HepG2 (cell line): ENCODE results near the gene IL17A. TPM values are rescaled to one million over a fixed set of nuclear protein-coding genes. Genes with fewer than 3 reads are reported as not detected.

Experiments
- ATAC-seq: fragments of 200-7000 bp; cut with Tn5 transposase; 3 replicates; pipeline ENCODE4 v1.9.1; 2020; ENCODE audit warnings: mild to moderate bottlenecking, moderate library complexity
- BruUV-seq: library from RNA; stranded (reverse); fragments of 400-500 nt; replicated peaks from 2 replicates; lab custom pipeline; 2021; lab: Mats Ljungman, UMichigan
- CTCF ChIA-PET: fragments of 300-600 bp; formaldehyde crosslinking; extraction: SDS; loops from one replicate; lab custom pipeline; 2021; ENCODE audit warnings: low total read pairs, inconsistent platforms, low intra/inter-chr PET ratio; lab: Yijun Ruan, JAX
- POLR2A ChIA-PET: fragments of 350-600 bp; sonication (Branson Sonifier 250); formaldehyde crosslinking; loops from one replicate; lab custom pipeline; 2020; ENCODE audit warnings: antibody characterized with exemption, inconsistent platforms; lab: Yijun Ruan, JAX
- DNase-seq: peaks from one replicate; pipeline ENCODE4 v3.0.0-alpha.2; 2015; ENCODE audit warnings: low spot score
- FAIRE-seq: peaks from 3 replicates; lab custom pipeline; 2011; peaks lifted over from hg19 to GRCh38; lab: Jason Lieb, UNC
- H2AFZ ChIP-seq: one replicate; pipeline ENCODE4 v1.6.1; 2011; ENCODE audit warnings: low read length, inconsistent platforms
- H3K27ac ChIP-seq: fragments of 300-600 bp; 3 replicates; pipeline ENCODE4 v1.8.0; 2011; ENCODE audit warnings: mixed run types, mild to moderate bottlenecking, mixed read lengths, low read length, inconsistent platforms; ENCODE audit not compliant: insufficient read depth; ENCODE audit errors: extremely low read length
- H3K27me3 ChIP-seq, 2 experiments: fragments of 200-600 bp in 1 of 2; 2 replicates in 1 of 2; 3 replicates in 1 of 2; pipeline versions ENCODE4 v1.6.0 to v1.8.0; 2011; ENCODE audit warnings: low read length in 2 of 2, mild to moderate bottlenecking in 2 of 2, moderate library complexity in 2 of 2, inconsistent platforms in 1 of 2; ENCODE audit not compliant: insufficient read depth in 2 of 2, control insufficient read depth in 1 of 2
- H3K36me3 ChIP-seq, 2 experiments: fragments of 200-600 bp in 1 of 2; replicated peaks in 1 of 2; 2 replicates in 1 of 2; 3 replicates in 1 of 2; pipeline versions ENCODE4 v1.5.1 to v1.8.0; 2011; ENCODE audit warnings: low read length in 2 of 2, inconsistent platforms in 1 of 2; ENCODE audit not compliant: insufficient read depth in 2 of 2, control insufficient read depth in 1 of 2
- H3K4me1 ChIP-seq: 2 replicates; pipeline ENCODE4 v1.5.1; 2012; ENCODE audit warnings: low read length, inconsistent platforms; ENCODE audit not compliant: insufficient read depth
- H3K4me2 ChIP-seq: 2 replicates; pipeline ENCODE4 v1.6.0; 2011; ENCODE audit warnings: low read depth, low read length, inconsistent platforms
- H3K4me3 ChIP-seq, 3 experiments: fragments of 200-600 bp in 1 of 3; sonication (generic), shearing (Covaris generic) in 1 of 3; replicated peaks in 1 of 3; 2 replicates each; pipeline ENCODE4 v1.5.1; 2011 to 2016; ENCODE audit warnings: low read length in 3 of 3, inconsistent platforms in 2 of 3, low read depth in 2 of 3, mild to moderate bottlenecking in 2 of 3, control low read depth in 1 of 3, mixed read lengths in 1 of 3; ENCODE audit not compliant: insufficient read depth in 1 of 3
- H3K79me2 ChIP-seq: one replicate; pipeline ENCODE4 v1.6.1; 2011; ENCODE audit warnings: low read length, inconsistent platforms; ENCODE audit not compliant: insufficient read depth
- H3K9ac ChIP-seq: 2 replicates; pipeline ENCODE4 v1.6.0; 2011; ENCODE audit warnings: mild to moderate bottlenecking, low read depth, low read length, inconsistent platforms; ENCODE audit not compliant: insufficient read depth
- H3K9me3 ChIP-seq: 2 replicates; pipeline ENCODE4 v1.5.1; 2012; ENCODE audit warnings: mild to moderate bottlenecking, low read length
- H4K20me1 ChIP-seq: 2 replicates; pipeline ENCODE4 v1.6.0; 2011; ENCODE audit warnings: inconsistent platforms, mild to moderate bottlenecking, low read length, moderate library complexity; ENCODE audit not compliant: insufficient read depth
- GATAD1 ChIP-seq: IDR thresholded peaks from 2 replicates; pipeline ENCODE4 v1.6.1; 2016; ENCODE audit warnings: missing genetic modification reagents, missing compliant biosample characterization
- KMT2B ChIP-seq: IDR thresholded peaks from 2 replicates; pipeline ENCODE4 v1.6.1; 2016; ENCODE audit warnings: missing genetic modification reagents, missing compliant biosample characterization
- MEF2D ChIP-seq: sonication (generic); formaldehyde crosslinking; IDR thresholded peaks from 2 replicates; pipeline ENCODE4 v1.5.1; 2020; ENCODE audit warnings: mild to moderate bottlenecking, missing genetic modification reagents
- SETDB1 ChIP-seq: sonication (generic); formaldehyde crosslinking; IDR thresholded peaks from 2 replicates; pipeline ENCODE4 v1.5.1; 2020; ENCODE audit warnings: missing genetic modification reagents, mild to moderate bottlenecking, borderline replicate concordance
- SOX6 ChIP-seq, 2 experiments: fragments of 450-650 bp in 1 of 2; sonication (generic) in 1 of 2; formaldehyde crosslinking in 1 of 2; IDR thresholded peaks; 2 replicates each; pipeline versions ENCODE4 v1.4.0 to v1.6.1; 2017 to 2020; ENCODE audit warnings: antibody characterized with exemption in 1 of 2, mild to moderate bottlenecking in 1 of 2, missing genetic modification reagents in 1 of 2
- THAP11 ChIP-seq: IDR thresholded peaks from 2 replicates; pipeline ENCODE4 v1.6.1; 2016; ENCODE audit warnings: missing biosample characterization, missing genetic modification reagents
- ZMYM2 ChIP-seq: sonication (generic); formaldehyde crosslinking; IDR thresholded peaks from 2 replicates; pipeline ENCODE4 v1.8.0; 2022; ENCODE audit warnings: mild to moderate bottlenecking, missing genetic modification reagents
- ZNF121 ChIP-seq: sonication (generic); formaldehyde crosslinking; IDR thresholded peaks from 2 replicates; pipeline ENCODE4 v1.5.0; 2020; ENCODE audit warnings: mild to moderate bottlenecking, missing genetic modification reagents
- ZNF17 ChIP-seq: sonication (generic); formaldehyde crosslinking; IDR thresholded peaks from 2 replicates; pipeline ENCODE4 v1.5.0; 2020; ENCODE audit warnings: mild to moderate bottlenecking, missing genetic modification reagents
- ZNF326 ChIP-seq: sonication (generic); formaldehyde crosslinking; IDR thresholded peaks from 2 replicates; pipeline ENCODE4 v1.4.0; 2020; ENCODE audit warnings: missing genetic modification reagents, borderline replicate concordance
- ZNF547 ChIP-seq: sonication (generic); formaldehyde crosslinking; IDR thresholded peaks from 2 replicates; pipeline ENCODE4 v1.5.1; 2020; ENCODE audit warnings: mild to moderate bottlenecking, missing genetic modification reagents
- ZNF605 ChIP-seq: sonication (generic); formaldehyde crosslinking; IDR thresholded peaks from 2 replicates; pipeline ENCODE4 v1.8.0; 2022; ENCODE audit warnings: mild to moderate bottlenecking, missing genetic modification reagents
- ZNF616 ChIP-seq: sonication (generic); formaldehyde crosslinking; IDR thresholded peaks from 2 replicates; pipeline ENCODE4 v1.5.0; 2020; ENCODE audit warnings: low read depth, mild to moderate bottlenecking, missing genetic modification reagents
- in situ Hi-C: cut with HindIII; loops from 2 replicates; pipeline ENCODE4 v1.10.0; 2017; ENCODE audit warnings: low pct_unique_long_range_greater_than_20kb; ENCODE audit not compliant: extremely low pct_ligation_motif_present
- intact Hi-C: fragments of 100-400 bp; cut with micrococcal nuclease; formaldehyde crosslinking; loops from one replicate; pipeline ENCODE4 v1.10.0; 2022; ENCODE audit not compliant: unreplicated experiment
- polyA plus RNA-seq, 8 experiments: library from polyadenylated mRNA; depleted of rRNA in 3 of 8; stranded (reverse) in 7 of 8; unstranded in 1 of 8; fragments of >200 nt; fragmentation: Illumina TruSeq in 4 of 8; extraction: Trizol in 4 of 8; gene quantifications; 2 replicates each; pipeline versions ENCODE4 v1.2.1 to v1.2.3, GENCODE V29; 2011 to 2016; ENCODE audit warnings: low read depth in 4 of 8, missing spikeins in 1 of 8, mixed read lengths in 1 of 8; ENCODE audit not compliant: insufficient read depth in 1 of 8
- total RNA-seq, 5 experiments: library from RNA; depleted of rRNA; stranded (reverse); fragments of >200 nt; fragmentation: Illumina TruSeq; extraction: Trizol; gene quantifications; 2 replicates each; pipeline ENCODE4 v1.2.3, GENCODE V29; 2016; ENCODE audit warnings: low read depth in 1 of 5
- TF ChIP-seq, protein P1 (sequence below): sonication (generic); formaldehyde crosslinking; conservative IDR thresholded peaks from 2 replicates; pipeline ENCODE4 v1.8.0; 2022; ENCODE audit warnings: low read depth, missing genetic modification reagents
- TF ChIP-seq, protein P2 (sequence below): sonication (generic); formaldehyde crosslinking; conservative IDR thresholded peaks from 2 replicates; pipeline ENCODE4 v1.8.0; 2022; ENCODE audit warnings: missing genetic modification reagents
- TF ChIP-seq, protein P3 (sequence below): sonication (generic); formaldehyde crosslinking; IDR thresholded peaks from 2 replicates; pipeline ENCODE4 v1.4.0; 2020; ENCODE audit warnings: mild to moderate bottlenecking, missing genetic modification reagents, borderline replicate concordance

IL17A gene
- total and polyA plus RNA-seq, 2 of the 13 experiments (the other 11 are each of a cell fraction or from before 2014, with no cell fraction given), result not detected

DNA sequence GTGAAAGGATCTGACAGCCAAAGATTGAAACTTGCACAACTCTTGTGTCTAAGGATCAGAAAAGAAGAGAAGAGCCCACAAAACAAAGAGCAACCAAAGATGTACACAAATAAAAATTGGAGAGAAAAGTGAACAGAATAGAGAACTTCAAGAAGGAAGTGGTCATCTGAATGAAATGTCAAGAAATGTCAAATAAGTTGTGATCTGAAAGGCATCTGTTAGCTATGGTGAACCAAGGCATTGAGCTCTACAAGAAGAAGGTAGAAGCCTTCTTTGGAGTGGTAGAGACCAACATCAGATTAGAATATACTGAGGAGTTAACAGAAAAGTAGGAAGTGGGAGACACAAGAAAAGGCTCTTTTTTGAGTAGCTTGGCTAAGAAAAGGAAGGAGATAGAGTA, 29.6 kb downstream of the IL17A start:
- H3K9me3 ChIP-seq, result no peaks in the 10 kb centered on the region
- no peak overlapping the region for H3K4me2 ChIP-seq
- H3K79me2 ChIP-seq, result no peaks in the 10 kb centered on the region
- BruUV-seq, result no TSS peak
- POLR2A ChIA-PET, result no interaction called here
- FAIRE-seq (no peak), ATAC-seq (no peak)
- H3K36me3 ChIP-seq, result no peaks in the 10 kb centered on the region
- H4K20me1 ChIP-seq, result no peaks in the 10 kb centered on the region
- in situ Hi-C loops, result no loop called here
- TF ChIP-seq SOX6 (IDR thresholded peaks at IDR 0.05) (no peak), SOX6 (CRISPR knock-in tag; IDR thresholded peaks at IDR 0.05) (no peak), ZNF17 (CRISPR knock-in tag) (no peak), ZNF121 (CRISPR knock-in tag) (no peak), ZNF547 (CRISPR knock-in tag) (no peak), SETDB1 (CRISPR knock-in tag) (no peak), ZNF616 (CRISPR knock-in tag) (no peak), MEF2D (CRISPR knock-in tag) (no peak), THAP11 (CRISPR knock-in tag) (no peak), ZNF605 (CRISPR knock-in tag) (no peak), KMT2B (CRISPR knock-in tag) (no peak), ZMYM2 (CRISPR knock-in tag) (no peak), GATAD1 (CRISPR knock-in tag) (no peak), ZNF326 (CRISPR knock-in tag) (no peak)
- TF ChIP-seq, protein P1, sequence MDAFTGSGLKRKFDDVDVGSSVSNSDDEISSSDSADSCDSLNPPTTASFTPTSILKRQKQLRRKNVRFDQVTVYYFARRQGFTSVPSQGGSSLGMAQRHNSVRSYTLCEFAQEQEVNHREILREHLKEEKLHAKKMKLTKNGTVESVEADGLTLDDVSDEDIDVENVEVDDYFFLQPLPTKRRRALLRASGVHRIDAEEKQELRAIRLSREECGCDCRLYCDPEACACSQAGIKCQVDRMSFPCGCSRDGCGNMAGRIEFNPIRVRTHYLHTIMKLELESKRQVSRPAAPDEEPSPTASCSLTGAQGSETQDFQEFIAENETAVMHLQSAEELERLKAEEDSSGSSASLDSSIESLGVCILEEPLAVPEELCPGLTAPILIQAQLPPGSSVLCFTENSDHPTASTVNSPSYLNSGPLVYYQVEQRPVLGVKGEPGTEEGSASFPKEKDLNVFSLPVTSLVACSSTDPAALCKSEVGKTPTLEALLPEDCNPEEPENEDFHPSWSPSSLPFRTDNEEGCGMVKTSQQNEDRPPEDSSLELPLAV, result no peak
- TF ChIP-seq, protein P2, sequence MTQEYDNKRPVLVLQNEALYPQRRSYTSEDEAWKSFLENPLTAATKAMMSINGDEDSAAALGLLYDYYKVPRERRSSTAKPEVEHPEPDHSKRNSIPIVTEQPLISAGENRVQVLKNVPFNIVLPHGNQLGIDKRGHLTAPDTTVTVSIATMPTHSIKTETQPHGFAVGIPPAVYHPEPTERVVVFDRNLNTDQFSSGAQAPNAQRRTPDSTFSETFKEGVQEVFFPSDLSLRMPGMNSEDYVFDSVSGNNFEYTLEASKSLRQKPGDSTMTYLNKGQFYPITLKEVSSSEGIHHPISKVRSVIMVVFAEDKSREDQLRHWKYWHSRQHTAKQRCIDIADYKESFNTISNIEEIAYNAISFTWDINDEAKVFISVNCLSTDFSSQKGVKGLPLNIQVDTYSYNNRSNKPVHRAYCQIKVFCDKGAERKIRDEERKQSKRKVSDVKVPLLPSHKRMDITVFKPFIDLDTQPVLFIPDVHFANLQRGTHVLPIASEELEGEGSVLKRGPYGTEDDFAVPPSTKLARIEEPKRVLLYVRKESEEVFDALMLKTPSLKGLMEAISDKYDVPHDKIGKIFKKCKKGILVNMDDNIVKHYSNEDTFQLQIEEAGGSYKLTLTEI, result no peak
- TF ChIP-seq, protein P3, sequence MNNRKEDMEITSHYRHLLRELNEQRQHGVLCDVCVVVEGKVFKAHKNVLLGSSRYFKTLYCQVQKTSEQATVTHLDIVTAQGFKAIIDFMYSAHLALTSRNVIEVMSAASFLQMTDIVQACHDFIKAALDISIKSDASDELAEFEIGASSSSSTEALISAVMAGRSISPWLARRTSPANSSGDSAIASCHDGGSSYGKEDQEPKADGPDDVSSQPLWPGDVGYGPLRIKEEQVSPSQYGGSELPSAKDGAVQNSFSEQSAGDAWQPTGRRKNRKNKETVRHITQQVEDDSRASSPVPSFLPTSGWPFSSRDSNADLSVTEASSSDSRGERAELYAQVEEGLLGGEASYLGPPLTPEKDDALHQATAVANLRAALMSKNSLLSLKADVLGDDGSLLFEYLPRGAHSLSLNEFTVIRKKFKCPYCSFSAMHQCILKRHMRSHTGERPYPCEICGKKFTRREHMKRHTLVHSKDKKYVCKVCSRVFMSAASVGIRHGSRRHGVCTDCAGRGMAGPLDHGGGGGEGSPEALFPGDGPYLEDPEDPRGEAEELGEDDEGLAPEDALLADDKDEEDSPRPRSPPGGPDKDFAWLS, result no peak
- TF ChIP-seq, all 625 proteins: peak for 0
- DNase-seq, result no peak
- Histone ChIP-seq H3K4me3 (no peak overlapping the region), H3K4me1 (peaks cover 17% of the 10 kb centered on the region), H2AFZ (no peak overlapping the region), H3K27ac (no peak overlapping the region), H3K27me3 (peaks cover 0 to 7% of the 10 kb centered on the region in 2 experiments; a peak in 1 of 5 replicates), H3K9ac (no peak overlapping the region)
- CTCF ChIA-PET, result no interaction called here
- intact Hi-C loops, result no loop called here
